ENCODE measurements around the gene FLT4. TPM values are rescaled to one million over a fixed set of nuclear protein-coding genes. Genes with fewer than 3 reads are reported as not detected.

Gene FLT4
- total RNA-seq, 1 donor from 2014 or later: 7.2 TPM

DNA sequence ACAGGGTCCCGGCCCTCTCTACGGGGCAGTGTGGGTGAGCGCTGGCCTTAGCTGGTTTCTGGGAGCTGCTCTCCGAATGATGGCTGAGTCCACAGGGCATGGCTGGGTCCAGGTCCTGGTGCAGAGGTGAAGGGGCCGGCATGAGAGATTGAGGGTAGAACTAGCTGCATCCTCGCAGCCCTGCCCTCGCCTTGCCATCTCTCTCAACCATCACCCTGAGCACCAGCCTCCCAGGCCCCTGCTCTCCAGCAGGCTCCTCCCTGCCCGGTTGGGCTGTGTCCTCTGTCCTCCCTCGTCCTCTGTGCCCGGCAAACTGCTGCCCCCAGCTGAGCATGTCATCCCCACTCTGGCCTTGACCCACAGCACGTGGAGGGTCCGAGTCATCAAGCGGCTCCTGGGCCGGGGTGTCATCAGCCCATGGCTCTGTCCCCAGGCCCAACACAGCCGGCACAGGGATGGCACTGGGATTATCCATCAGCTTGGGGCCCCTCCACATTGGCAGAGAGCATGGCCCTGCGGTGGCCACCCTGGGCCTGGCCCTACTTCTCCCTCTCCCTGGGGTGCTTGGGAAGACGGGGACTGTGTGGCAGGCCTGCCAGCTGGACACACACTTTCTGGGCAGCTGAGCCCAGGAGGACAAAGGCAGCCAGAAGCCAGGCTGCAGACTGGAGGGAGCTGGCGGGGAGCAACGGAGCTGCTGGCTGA, 8.4 kb downstream of the FLT4 start:
- Mint-ChIP-seq H3K36me3 (ENCODE audit: low read depth, unreplicated experiment) (no peaks in the 10 kb centered on the region), H3K9me3 (ENCODE audit: unreplicated experiment) (peaks cover 2% of the 10 kb centered on the region), H3K4me1 (ENCODE audit: low read depth, unreplicated experiment) (peaks cover 14% of the 10 kb centered on the region), H3K27ac (ENCODE audit: unreplicated experiment) (no peak overlapping the region), H3K4me3 (ENCODE audit: unreplicated experiment) (no peak overlapping the region), H3K27me3 (ENCODE audit: low read depth, unreplicated experiment) (peaks cover 20% of the 10 kb centered on the region)
- TF ChIP-seq, protein P1, sequence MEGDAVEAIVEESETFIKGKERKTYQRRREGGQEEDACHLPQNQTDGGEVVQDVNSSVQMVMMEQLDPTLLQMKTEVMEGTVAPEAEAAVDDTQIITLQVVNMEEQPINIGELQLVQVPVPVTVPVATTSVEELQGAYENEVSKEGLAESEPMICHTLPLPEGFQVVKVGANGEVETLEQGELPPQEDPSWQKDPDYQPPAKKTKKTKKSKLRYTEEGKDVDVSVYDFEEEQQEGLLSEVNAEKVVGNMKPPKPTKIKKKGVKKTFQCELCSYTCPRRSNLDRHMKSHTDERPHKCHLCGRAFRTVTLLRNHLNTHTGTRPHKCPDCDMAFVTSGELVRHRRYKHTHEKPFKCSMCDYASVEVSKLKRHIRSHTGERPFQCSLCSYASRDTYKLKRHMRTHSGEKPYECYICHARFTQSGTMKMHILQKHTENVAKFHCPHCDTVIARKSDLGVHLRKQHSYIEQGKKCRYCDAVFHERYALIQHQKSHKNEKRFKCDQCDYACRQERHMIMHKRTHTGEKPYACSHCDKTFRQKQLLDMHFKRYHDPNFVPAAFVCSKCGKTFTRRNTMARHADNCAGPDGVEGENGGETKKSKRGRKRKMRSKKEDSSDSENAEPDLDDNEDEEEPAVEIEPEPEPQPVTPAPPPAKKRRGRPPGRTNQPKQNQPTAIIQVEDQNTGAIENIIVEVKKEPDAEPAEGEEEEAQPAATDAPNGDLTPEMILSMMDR (IDR thresholded peaks at IDR 0.05; ENCODE audit: insufficient read depth, low read depth, low read length): no peak
- no peak for TF ChIP-seq EZH2 (IDR thresholded peaks at IDR 0.05; ENCODE audit: insufficient read depth, low read length)
- Histone ChIP-seq H3K4me1 (ENCODE audit: insufficient read depth, low read length) (peaks cover 4% of the 10 kb centered on the region), H3K27me3 (ENCODE audit: insufficient read depth, low read length) (peaks cover under 1% of the 10 kb centered on the region), H3K27ac (ENCODE audit: low read depth, low read length) (no peak overlapping the region), H3K9me3 (ENCODE audit: insufficient read depth, low read depth, low read length) (no peaks in the 10 kb centered on the region), H3K9ac (ENCODE audit: low read length) (no peak overlapping the region), H2AFZ (ENCODE audit: low read depth, low read length) (no peak overlapping the region), H3K4me3 (ENCODE audit: insufficient read depth, low read depth, low read length) (no peak overlapping the region), H3K4me2 (ENCODE audit: low read length) (no peak overlapping the region), H3K36me3 (ENCODE audit: insufficient read depth, low read length) (no peaks in the 10 kb centered on the region), H4K20me1 (ENCODE audit: insufficient read depth, low read length) (no peaks in the 10 kb centered on the region), H3K79me2 (ENCODE audit: insufficient read depth, low read length) (no peaks in the 10 kb centered on the region)
- no peak for FAIRE-seq
- no peak for DNase-seq (ENCODE audit: low read depth)

DNA sequence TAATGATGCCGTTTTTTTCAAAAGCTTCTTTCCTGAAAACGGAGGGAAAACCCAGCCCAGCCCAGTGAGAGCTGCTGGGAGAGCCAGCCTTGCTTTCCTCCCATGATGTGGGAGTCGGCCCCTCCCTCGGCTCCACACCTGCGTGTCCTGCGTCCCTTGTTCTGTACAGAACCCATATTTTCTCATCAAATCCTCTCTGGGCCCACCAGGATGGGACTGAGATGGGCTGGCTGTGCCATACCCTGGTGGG, 8.9 kb downstream of the FLT4 start:
- Histone ChIP-seq H3K4me3 (ENCODE audit: insufficient read depth, low read depth, low read length) (no peak overlapping the region), H2AFZ (ENCODE audit: low read depth, low read length) (no peak overlapping the region), H3K27ac (ENCODE audit: low read depth, low read length) (no peak overlapping the region), H3K9ac (ENCODE audit: low read length) (no peak overlapping the region), H3K27me3 (ENCODE audit: insufficient read depth, low read length) (no peaks in the 10 kb centered on the region), H3K79me2 (ENCODE audit: insufficient read depth, low read length) (no peaks in the 10 kb centered on the region), H3K9me3 (ENCODE audit: insufficient read depth, low read depth, low read length) (no peaks in the 10 kb centered on the region), H3K36me3 (ENCODE audit: insufficient read depth, low read length) (no peaks in the 10 kb centered on the region), H4K20me1 (ENCODE audit: insufficient read depth, low read length) (no peaks in the 10 kb centered on the region), H3K4me1 (ENCODE audit: insufficient read depth, low read length) (peaks cover 4% of the 10 kb centered on the region), H3K4me2 (ENCODE audit: low read length) (no peak overlapping the region)
- no peak overlapping the region for H3K27ac Mint-ChIP-seq (ENCODE audit: unreplicated experiment)
- FAIRE-seq: no peak
- peaks cover 2% of the 10 kb centered on the region for H3K9me3 Mint-ChIP-seq (ENCODE audit: unreplicated experiment)
- peaks cover 15% of the 10 kb centered on the region for H3K4me1 Mint-ChIP-seq (ENCODE audit: low read depth, unreplicated experiment)
- H3K4me3 Mint-ChIP-seq (ENCODE audit: unreplicated experiment): no peak overlapping the region
- TF ChIP-seq EZH2 (IDR thresholded peaks at IDR 0.05; ENCODE audit: insufficient read depth, low read length): no peak
- TF ChIP-seq, protein P1 (IDR thresholded peaks at IDR 0.05; ENCODE audit: insufficient read depth, low read depth, low read length): no peak
- no peak for DNase-seq (ENCODE audit: low read depth)
- no peaks in the 10 kb centered on the region for H3K36me3 Mint-ChIP-seq (ENCODE audit: low read depth, unreplicated experiment)
- H3K27me3 Mint-ChIP-seq (ENCODE audit: low read depth, unreplicated experiment): peaks cover 19% of the 10 kb centered on the region

DNA sequence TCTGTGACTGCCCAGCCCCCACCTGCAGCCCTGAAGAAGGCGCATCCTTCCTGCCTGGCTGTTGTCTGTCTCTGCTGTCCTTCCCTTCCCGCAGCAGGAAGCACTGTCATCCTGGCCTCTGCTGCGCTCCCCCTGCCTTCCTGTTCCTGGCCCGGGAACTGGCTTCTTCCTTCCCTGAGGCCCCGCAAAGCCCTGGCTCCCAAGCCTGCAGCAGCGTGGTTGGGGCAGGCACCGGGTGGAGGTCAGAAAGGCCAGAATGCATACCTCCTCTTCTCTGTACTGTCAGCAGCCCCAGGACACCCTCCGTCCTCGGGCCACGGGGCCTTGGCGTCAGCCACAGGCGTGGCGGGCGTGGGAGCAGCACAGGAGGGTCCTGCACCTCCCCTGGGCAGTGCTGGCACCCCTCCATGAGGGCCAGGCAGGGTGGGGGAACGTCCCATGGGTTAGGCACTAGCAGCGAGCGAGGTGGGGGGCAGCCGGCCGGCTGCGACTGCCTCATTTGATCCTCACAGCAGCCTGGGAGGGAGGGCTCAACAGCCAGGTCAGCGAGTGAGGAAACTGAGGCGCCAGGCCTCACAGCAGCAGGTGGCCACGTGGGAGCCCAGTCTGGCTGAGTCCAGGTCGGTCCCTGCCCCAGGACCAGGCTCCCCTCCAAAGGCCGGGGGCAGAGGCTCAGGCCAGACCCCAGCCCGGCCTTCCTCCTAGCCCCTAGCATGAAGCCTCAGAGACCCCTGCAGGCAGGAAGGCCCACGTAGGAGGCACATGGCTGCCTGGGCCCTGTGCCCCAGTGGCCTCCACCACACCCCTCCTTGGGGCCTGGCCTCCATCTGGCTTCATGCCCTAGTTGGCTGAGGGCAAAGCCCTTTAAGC, 9.4 kb downstream of the FLT4 start:
- Mint-ChIP-seq H3K4me1 (ENCODE audit: low read depth, unreplicated experiment) (peaks cover 15% of the 10 kb centered on the region), H3K4me3 (ENCODE audit: unreplicated experiment) (no peak overlapping the region), H3K27me3 (ENCODE audit: low read depth, unreplicated experiment) (peaks cover 19% of the 10 kb centered on the region), H3K27ac (ENCODE audit: unreplicated experiment) (no peak overlapping the region), H3K36me3 (ENCODE audit: low read depth, unreplicated experiment) (no peaks in the 10 kb centered on the region), H3K9me3 (ENCODE audit: unreplicated experiment) (peaks cover 2% of the 10 kb centered on the region)
- H3K27me3 ChIP-seq (ENCODE audit: insufficient read depth, low read length): no peaks in the 10 kb centered on the region
- no peaks in the 10 kb centered on the region for H4K20me1 ChIP-seq (ENCODE audit: insufficient read depth, low read length)
- TF ChIP-seq EZH2 (IDR thresholded peaks at IDR 0.05; ENCODE audit: insufficient read depth, low read length): no peak
- TF ChIP-seq, protein P1 (IDR thresholded peaks at IDR 0.05; ENCODE audit: insufficient read depth, low read depth, low read length): no peak
- FAIRE-seq: no peak
- H3K9ac ChIP-seq (ENCODE audit: low read length): no peak overlapping the region
- H3K27ac ChIP-seq (ENCODE audit: low read depth, low read length): no peak overlapping the region
- no peaks in the 10 kb centered on the region for H3K79me2 ChIP-seq (ENCODE audit: insufficient read depth, low read length)
- H3K36me3 ChIP-seq (ENCODE audit: insufficient read depth, low read length): no peaks in the 10 kb centered on the region
- peaks cover 4% of the 10 kb centered on the region for H3K4me1 ChIP-seq (ENCODE audit: insufficient read depth, low read length)
- H3K4me3 ChIP-seq (ENCODE audit: insufficient read depth, low read depth, low read length): no peak overlapping the region
- H2AFZ ChIP-seq (ENCODE audit: low read depth, low read length): no peak overlapping the region
- H3K9me3 ChIP-seq (ENCODE audit: insufficient read depth, low read depth, low read length): no peaks in the 10 kb centered on the region
- no peak for DNase-seq (ENCODE audit: low read depth)
- no peak overlapping the region for H3K4me2 ChIP-seq (ENCODE audit: low read length)

Measured in astrocyte (in vitro differentiated cells and primary cell).